HuH-7 (cell line): ENCODE measurements around the gene SEMA3F.

ENCODE experiments used
- DNase-seq: peaks from one replicate; pipeline ENCODE4 v3.0.0; 2011; ENCODE audit warnings: low spot score

Gene SEMA3F

GRCh38 chr3:50156549-50157493 is 1.7 kb downstream of the SEMA3F start:
- DNase-seq, result no peak

- no peak for DNase-seq
These were observed 2.9 kb downstream of the SEMA3F start for GRCh38 chr3:50157827-50158529.

- no peak for DNase-seq
These were observed 3.5 kb downstream of the SEMA3F start for GRCh38 chr3:50158530-50159146.

- no peak for DNase-seq
These were observed 5.4 kb downstream of the SEMA3F start for GRCh38 chr3:50160561-50160983.

- DNase-seq, result no peak
These were observed 6.2 kb downstream of the SEMA3F start for GRCh38 chr3:50161320-50161719.

GRCh38 chr3:50162034-50162883 is 7.1 kb downstream of the SEMA3F start:
- no peak for DNase-seq

- no peak for DNase-seq
These were observed 8.7 kb downstream of the SEMA3F start for GRCh38 chr3:50163572-50164455.

- DNase-seq, result no peak
These were observed 9.4 kb downstream of the SEMA3F start for GRCh38 chr3:50164481-50164880.

GRCh38 chr3:50164984-50165909 is 10.1 kb downstream of the SEMA3F start:
- no peak for DNase-seq

GRCh38 chr3:50165910-50166538 is 10.9 kb downstream of the SEMA3F start:
- no peak for DNase-seq

- no peak for DNase-seq
These were observed 11.5 kb downstream of the SEMA3F start for GRCh38 chr3:50166620-50167019.

- DNase-seq, result no peak
These were observed 12.1 kb downstream of the SEMA3F start for GRCh38 chr3:50167069-50167840.

GRCh38 chr3:50167841-50168209 is 12.7 kb downstream of the SEMA3F start:
- no peak for DNase-seq

GRCh38 chr3:50168388-50168787 is 13.3 kb downstream of the SEMA3F start:
- DNase-seq, result no peak

- DNase-seq, result no peak
These were observed 13.7 kb downstream of the SEMA3F start for GRCh38 chr3:50168791-50169190.

- DNase-seq, result no peak
These were observed 14.2 kb downstream of the SEMA3F start for GRCh38 chr3:50169232-50169832.

GRCh38 chr3:50169858-50170257 is 14.7 kb downstream of the SEMA3F start:
- DNase-seq, result no peak

- DNase-seq, result no peak
These were observed 15.6 kb downstream of the SEMA3F start for GRCh38 chr3:50170689-50171088.
